ENCODE data around the gene FOXP1.

FOXP1 gene

DNA sequence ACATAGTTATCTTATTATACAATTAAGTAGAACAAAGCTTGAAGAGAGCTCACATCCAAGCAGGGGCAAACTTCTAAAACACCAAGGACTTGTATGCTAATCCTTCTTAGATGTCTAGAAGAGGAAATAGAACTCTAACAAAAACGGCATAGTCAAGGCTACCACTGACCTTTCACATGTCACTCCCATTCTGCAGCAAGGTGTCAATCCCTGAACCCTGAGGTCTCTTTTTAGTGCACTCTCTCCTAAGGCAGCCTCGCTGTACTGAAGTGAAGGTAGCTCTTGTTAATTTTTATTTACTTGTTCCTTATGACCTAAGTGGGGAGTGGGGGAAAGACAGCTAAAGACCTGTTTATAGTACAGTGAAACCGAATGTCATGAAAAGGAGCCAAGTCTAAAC is 506.5 kb downstream of the FOXP1 start:
- no peak for DNase-seq (ENCODE audit: low spot score)

DNA sequence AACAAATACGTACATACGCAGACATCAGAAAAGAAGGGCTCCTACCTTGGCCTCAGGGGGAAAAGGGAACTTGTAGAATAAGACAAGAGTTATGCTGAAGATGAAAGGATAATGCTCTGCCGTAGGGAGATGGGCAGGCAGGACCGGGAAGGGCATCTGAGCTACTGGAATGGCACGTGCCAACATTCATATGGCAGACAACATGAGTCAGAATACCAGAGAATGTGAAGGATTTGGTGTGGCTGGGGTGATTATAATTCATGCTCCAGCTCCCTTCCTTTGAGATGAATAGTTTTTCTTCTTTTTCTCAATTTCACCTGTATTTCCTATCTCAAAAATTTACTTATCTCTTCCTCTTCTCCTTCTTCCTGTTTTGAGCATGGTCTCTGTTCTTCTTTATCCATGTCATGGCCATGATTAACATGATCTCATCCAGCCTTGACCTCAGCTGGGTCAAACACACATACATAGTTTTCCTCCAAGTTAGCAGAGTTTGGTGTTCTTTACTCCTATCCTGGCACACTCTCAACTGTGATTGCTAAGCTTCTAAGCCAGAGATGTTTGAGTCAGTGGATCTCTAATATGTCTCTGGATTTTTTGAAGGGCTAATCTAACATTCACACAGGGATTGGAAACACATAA is 507.0 kb downstream of the FOXP1 start:
- DNase-seq (ENCODE audit: low spot score), result no peak

DNA sequence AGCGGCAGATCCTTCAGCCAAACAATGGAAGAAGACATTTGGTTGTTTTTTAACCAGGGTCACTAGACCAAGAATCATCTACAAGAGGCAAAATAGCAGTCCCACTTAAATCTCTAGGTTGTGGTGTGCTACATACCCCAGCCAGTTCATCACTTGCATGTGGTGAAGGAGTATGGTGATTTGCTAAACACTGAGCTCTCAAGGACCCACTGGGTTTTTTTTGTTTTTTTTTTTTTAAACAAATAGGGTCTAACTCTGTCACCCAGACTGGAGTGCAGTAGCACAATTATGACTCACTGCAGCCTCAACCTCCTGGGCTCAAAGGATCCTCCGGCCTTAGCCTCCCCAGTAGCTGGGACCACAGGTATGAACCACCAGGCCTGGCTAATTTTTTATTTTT is 508.0 kb downstream of the FOXP1 start:
- DNase-seq (ENCODE audit: low spot score), result no peak

DNA sequence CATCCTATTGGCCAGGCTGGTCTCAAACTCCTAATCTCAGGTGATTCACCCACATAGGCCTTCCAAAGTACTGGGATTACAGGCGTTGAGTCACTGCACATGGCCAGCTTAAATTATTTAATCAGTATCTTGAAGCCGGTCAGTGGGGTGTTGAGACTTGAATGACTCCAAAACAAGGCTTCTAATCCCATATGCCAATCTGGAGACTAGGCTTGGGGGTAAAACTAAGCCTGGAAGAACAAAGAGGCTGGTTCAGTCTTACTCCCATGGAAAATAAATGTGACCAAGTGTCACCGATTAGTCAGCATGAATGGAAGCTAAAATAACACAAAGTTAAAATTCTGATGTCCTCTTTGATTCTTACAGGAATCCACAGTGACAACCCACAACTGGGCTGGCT is 509.1 kb downstream of the FOXP1 start:
- no peak for DNase-seq (ENCODE audit: low spot score)

DNA sequence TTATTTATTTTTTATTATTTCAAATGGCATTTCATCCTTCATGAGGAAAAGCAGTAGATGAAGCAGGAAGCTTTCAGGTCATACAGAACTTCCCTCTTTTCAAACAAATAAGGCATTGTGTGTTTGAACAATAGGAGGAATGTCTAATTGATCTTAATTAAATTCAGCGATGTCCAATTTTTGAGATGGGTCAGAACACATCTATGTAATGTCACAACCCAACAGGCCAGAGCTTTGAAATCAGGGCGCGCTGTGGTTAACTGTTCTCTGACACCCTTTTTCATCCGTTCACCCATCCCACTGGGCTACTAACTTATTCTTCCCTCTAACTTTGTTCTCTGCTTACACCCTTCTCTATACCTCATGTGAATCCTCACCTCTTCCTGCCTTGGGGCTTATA is 510.5 kb downstream of the FOXP1 start:
- DNase-seq (ENCODE audit: low spot score), result no peak

DNA sequence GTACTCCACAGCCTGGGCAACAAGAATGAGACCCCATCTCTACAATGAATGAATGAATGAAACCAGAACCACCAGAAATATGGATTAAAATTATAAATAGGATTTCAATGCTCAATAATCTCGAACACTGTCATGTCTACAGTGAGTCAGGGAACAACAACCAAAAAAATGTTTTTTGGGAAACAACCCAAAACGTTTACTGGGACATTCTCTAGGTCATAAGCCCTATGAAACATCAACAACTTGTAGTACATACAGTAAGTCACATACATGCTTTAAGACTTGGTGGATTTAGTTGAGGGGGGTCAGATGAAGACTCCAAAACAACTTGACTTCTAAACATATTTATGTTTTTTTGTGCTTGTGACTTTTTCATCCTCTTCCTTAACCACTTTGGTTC is 511.2 kb downstream of the FOXP1 start:
- no peak for DNase-seq (ENCODE audit: low spot score)

DNA sequence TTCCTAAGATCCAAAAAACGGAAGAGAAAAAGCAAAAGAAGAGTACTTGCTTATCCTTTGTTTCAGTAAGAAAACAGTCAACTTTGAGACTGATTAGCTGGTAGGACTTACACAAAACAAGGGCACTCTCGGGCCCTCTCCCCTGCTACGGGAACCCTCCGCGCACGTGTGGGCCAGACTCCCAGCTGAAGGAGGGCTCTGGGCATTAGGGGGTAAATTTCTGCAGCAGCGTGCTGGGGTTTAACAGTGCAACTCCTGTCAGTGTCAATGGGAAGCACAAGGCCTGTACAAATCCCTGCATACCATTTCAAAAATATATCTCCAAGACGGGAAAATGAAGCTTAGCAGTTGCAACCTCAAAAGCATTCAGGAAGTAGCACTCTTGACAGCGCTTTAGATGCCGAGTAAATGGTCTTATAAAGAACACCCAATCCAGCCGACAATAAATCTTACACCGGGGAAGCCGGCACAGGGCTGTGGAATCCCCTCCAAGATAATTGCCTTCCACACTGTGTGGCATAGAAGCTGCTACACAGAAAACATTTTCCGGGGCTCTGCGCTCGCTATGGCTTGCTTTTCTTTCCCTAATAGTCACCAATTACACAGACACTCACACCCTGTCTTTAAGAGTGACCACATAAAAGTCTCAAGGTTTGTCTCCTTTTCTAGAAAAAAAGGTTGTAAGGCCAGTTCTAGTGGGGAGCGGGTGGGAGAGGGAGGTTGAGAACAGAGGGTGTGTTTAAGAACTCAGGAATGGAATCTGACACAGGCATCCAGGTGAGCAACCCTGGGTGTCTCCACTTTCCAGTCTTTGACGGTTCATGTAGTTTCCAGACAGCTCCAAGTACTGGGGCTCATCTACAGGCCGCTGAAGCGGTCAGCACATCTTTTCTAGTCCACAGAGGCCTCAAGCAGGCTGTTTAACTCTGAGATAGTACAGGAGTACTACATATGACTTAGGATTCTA is 512.7 kb downstream of the FOXP1 start:
- DNase-seq (ENCODE audit: low spot score), result no peak

DNA sequence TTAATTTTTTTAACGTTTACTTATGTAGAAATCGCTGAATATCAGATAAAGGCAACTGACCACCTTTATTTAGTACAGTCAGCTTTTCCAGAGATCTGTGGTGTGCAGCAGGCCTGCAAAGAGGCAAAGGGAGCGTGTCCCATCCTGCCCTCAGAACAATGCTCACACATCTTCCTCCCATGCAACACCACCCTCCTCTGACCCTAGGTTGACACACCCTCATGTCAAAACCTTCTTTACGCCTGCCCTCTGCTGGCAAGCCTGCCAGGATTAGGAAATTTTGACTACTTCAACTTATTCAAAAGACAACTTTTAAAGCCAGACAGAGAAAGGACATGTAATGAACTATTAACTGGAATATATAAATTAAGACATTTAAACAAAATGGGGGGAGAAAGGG is 513.7 kb downstream of the FOXP1 start:
- peak; percentile 76 for DNase-seq (ENCODE audit: low spot score)

DNA sequence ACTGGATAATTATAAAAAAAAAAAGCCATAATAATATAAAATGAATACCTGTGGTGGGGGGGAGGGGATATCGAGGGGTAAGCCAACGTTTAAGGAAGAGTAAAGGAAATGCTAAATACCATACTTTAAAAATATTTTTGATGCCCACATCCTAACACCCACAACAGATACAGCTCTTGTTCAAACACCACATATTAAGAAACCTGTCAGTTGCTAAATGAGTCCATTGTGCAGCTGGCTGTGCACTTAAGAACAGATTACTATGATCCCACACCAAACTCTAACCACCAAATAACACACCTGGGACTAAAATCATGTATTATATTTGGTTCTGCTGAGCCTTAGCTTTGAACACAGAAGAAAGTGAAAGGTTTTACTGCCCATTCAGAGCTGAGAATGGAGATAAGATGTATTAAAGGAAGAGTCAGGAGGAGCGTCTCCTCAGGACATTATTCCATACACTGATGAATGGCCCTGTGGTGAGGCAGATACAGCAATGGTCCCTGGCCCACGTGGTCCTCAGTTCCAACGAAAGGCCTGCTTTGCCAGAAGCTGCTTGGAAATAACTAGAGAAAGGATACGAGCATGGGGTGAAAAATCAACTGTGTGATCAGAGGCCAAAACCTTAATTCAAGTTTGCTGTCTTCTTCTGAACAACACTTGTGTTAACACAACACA is 515.4 kb downstream of the FOXP1 start:
- no peak for DNase-seq (ENCODE audit: low spot score)

DNA sequence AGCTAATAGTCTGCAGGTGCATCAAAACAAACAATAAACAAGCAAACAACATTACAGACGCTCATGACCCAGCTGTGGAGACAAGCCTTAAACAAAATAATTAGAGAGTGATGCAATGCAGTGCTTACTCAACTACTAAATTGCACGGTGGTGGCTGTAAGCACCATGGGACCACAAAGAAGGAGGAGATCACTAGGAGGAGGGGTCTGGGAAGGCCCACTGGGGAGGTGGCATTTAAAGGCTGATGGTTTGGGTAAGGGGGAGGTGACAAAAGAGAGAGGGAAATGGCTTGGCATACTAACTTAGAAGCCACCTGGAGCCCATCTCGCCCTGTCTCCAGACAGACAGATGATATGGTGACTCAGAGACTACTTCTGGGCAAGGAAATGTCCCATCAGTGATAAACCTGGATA is 516.7 kb downstream of the FOXP1 start:
- no peak for DNase-seq (ENCODE audit: low spot score)

DNA sequence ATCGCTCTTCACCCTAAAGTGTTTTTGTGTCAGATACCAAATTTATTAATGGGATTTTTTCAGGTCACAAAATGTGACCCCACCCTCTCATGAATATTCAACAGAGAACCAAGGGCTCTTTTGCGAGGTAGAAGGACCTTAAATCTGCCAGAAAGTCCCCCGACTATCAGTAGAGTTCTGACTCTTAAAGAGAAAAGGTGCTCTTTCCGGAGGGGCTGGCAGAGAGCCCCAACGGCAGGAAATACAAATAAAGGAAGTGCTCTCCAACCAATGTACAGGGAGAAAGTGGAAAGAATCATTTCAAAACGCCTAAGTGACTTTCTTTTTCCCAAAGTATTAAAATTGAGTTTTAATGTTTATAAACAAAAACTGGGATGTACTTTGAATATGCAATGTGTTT is 517.2 kb downstream of the FOXP1 start:
- DNase-seq (ENCODE audit: low spot score), result no peak

DNA sequence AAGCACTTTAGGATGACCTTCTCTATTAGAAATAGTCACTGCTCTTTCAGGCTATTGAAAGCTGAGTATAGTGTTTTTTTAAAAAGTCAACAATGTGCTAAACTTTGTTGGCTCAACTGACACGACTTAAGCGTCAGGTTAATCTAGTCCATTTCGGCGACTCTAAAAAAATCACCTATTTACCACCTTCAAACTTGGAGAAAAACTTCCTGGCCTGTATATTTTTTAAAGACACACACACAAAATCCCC is 517.8 kb downstream of the FOXP1 start:
- no peak for DNase-seq (ENCODE audit: low spot score)

DNA sequence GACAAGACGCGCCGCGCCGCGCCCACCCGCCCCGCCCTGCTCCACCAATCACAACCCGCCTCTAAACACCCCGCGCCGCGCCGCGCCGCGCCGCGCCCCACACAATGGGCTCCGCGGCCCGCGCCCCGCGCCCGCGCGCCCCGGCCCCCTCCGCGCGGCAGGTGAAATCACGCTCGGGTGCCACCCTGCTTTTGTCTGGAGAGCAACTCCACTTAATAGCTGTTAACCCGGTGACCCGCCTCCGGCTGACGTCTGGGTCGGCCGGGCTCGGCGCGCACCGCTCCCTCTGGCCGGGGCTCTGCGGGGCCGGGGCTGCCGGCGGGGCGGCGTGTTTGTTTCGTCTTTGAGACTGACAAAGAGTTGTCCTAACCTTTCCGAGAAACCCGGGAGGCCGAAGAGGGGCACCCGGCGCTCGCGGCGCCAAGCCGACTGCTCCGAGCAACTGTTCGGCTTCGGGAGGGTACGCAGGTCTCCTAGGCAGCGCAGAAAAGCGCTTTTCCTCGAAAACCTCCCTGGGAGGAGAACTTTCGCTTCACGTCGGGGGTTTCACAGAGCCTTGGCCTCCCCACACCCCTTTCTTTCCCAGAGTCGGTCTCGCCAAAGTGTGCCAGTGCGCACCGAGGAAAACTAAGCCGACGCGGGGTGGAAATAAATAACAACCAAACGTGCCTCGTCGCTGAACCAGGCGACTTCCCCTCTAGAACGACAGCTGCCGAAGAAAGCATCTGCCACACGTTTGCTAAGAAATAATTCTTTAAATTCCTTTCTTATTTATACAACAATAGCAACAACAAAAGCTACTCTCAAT is 518.4 kb downstream of the FOXP1 start:
- DNase-seq (ENCODE audit: low spot score), result peak; percentile 67

DNA sequence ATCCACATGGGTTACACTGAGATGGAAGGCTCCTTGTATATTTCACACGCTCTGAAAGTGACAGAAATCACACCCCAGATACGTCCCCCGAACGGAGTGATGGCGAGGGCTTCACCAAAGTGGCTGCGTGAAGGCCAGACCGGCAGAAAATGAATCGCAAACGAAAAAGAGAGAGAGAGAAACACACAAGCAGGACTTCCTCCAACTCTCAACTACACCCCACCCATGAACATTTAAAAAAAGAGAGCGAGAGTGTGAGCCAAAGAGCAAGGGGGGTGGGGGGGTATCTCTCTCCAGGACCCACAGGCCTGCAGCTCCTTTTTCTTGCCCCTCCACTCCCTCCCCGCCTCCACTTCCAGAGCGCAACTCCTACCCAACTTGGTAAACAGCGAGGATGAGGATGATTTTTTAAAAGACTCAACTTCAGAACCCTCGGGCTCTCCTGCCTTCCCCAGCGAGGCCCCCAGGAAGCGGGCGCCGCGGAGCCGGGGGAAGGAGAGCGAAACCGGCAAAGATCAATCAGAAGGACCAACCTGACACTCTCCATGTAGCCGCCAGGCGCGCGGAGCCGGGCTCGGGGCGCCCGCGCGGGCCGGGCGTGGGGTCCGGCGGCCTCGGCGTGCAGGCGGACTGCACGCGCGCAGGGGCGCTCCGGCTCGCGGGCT is 519.1 kb downstream of the FOXP1 start:
- peak; percentile 70 for DNase-seq (ENCODE audit: low spot score)

DNA sequence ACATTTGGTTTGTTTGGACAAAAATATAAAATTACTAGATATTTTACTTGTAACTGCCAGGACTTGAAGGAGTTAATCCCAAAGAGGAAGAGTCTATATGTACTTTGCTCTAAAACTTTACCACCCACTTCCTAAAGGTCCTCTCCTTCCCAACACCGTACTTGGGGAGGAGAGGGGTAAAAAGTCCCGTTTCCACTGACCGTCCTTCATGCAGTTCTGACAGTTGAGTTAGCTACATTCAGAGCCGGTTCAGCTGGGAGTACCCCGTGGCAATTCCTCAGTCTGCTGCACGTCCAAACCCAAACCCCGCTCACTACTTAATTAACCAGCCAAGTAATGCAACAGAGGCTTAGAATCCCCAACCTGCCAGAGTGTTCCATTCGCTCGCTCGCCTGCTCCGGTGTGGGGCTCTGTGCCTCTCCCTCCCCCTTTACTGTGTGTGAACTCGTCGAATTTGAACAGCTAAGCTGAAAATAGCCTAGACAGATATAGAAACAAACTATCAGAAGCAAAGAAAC is 519.7 kb downstream of the FOXP1 start:
- DNase-seq (ENCODE audit: low spot score), result no peak

DNA sequence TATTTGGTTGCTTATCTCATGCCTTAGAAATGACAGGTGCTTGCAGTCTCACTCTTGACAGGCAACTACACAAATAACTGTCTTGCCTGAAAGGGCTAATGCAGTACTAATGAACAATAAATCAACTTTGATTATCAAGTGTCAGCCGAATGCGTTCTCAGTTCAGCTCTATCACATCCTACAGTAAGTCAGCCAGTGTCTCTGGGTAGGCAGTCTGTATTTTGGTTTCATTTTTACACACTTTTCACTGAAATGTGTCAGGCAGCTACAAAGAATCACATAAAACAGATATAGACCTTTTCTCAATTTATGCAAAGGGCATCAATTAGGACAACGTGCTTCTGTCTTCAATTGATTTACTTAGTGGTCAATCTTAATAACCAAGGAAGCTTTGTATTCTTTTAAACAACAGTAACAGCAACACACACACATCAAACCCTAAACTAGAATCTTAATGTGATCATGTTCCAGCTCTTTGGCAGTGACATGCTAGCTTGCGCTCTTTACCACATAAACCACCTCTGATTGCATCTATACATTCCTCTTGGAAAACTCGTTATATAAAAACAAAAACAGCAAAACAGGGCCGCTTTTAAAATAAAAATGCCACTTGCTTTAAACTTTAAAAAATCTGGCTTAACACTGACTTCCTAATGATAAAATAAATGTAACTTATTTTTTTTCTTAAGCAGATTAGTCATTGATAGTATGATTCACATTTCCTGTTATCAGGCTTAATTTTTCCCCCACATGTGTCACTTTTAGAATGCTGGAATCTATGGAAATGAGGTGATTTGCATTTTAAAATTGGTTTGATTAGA is 520.4 kb downstream of the FOXP1 start:
- DNase-seq (ENCODE audit: low spot score), result peak; percentile 58

DNA sequence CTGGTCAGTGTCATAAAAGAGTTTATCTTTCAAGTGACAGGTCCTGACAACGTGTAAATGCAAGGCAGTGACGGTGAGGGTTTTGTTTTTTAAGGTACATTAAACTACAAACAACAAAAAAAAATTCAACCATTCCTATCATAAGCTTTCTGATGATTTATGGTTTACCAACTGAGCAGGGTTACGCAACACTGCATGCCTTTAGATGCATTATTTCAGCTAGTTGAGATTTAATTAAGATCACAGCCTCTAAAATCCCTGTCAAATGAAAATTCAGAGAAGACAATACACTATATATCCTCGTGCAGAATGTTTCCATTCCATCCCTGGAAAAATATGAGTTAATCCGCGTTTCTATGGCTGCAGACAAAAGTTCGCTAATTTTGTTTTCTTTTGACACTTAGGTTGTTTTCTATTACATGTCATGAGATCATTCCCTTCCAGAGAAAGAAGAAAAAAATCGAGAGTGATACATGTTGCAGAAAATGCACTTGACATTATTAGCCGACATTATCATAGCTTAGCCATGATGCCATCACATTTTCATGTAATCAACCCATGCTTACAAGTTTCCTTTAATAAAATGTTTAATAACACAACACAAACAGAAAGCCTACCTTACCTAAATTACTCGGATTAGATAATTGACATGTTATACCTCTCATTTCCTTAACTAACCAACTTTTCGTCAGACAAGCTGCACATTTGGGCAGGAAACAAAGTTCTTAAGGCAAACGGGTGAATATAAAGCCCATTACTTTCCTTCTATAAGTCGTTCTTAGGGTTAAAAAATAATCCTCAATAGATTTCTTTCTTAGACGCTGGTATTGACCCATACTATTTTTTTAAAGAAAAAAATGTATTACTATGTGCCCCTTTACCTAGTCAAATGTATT is 521.2 kb downstream of the FOXP1 start:
- DNase-seq (ENCODE audit: low spot score), result no peak

DNA sequence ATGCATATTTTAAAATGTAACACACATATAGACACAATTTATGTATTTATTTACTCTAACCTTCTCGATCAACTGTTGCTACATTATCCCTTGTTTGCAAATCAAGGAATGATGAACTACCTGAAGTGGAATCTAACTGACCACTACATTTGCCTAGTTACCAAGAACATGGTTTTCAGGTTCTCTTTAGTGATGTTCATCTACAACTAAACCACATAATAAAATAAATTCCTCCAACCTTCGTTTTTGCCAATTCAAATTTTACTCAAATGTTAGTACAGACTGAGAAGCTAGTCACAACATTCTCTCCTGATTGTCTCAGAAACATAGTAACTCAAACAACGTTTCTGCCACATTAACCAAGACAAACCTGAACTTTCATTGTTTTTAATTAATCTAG is 521.9 kb downstream of the FOXP1 start:
- DNase-seq (ENCODE audit: low spot score), result no peak

DNA sequence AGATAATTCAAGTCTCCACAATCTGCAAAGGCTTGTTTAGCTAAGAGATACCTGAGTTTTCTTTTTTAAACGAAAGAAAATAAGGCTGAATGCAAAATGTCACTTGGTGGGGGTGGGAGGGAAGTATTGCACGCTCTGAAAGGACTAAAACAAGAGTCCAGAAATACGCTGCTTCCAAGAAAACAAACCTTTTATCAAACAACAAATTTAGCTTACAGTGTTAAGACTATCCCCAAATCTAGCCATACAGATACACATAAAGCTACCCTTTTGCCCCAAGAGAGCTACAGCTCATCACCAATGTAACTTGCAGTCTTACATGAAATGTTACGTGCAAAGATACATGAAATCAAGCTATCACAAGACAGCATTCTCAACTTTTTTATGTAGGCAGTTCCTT is 522.5 kb downstream of the FOXP1 start:
- DNase-seq (ENCODE audit: low spot score), result no peak

DNA sequence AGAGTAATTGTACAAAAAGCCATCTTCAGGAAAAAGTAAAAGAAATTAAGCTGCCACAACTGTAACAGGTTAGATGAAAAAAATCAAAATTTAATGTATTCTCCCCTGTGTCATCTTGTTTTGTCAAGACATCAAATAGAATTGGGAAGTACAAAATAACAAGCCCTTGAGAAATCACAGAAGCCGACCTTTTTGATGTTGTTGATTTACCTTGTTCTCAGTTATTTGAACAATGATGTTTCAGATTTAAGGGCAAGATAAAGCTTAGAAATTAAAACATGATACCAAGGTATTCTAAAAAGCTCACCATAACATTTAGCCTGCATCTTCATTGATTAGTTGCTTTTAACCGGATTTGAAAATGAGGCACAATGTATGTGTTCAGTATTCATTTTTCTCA is 523.0 kb downstream of the FOXP1 start:
- DNase-seq (ENCODE audit: low spot score), result no peak

All from globus pallidus (tissue), 1 donor.